Left lung (tissue), 10 donors: ENCODE measurements around the gene UBE2D4. TPM values are rescaled to one million over a fixed set of nuclear protein-coding genes. Genes with fewer than 3 reads are reported as not detected.

Experiments used
- ATAC-seq: fragments of 200-7000 bp; cut with Tn5 transposase; one replicate; pipeline ENCODE4 v1.9.1; 2020; ENCODE audit warnings: moderate library complexity
- DNase-seq, 4 donors: peaks; one replicate each; pipeline ENCODE4 v3.0.0-alpha.2; 2013 to 2020
- H3K27ac ChIP-seq, 2 donors: fragments of 200-600 bp; sonication (generic) in 1 of 2; one replicate each; pipeline versions ENCODE4 v1.5.0 to v1.8.0; 2020 to 2021
- H3K27me3 ChIP-seq, 2 donors: fragments of 200-600 bp; sonication (generic) in 1 of 2; one replicate each; pipeline versions ENCODE4 v1.5.0 to v1.8.0; 2020 to 2021
- H3K36me3 ChIP-seq, 2 donors: fragments of 200-600 bp; sonication (generic) in 1 of 2; one replicate each; pipeline versions ENCODE4 v1.5.0 to v1.8.0; 2020 to 2021
- H3K4me1 ChIP-seq, 2 donors: fragments of 200-600 bp; one replicate each; pipeline ENCODE4 v1.8.0; 2021
- H3K4me3 ChIP-seq, 2 donors: fragments of 200-600 bp; sonication (generic) in 1 of 2; one replicate each; pipeline versions ENCODE4 v1.5.0 to v1.8.0; 2020 to 2021; ENCODE audit warnings: mild to moderate bottlenecking in 1 of 2
- H3K9me3 ChIP-seq, 2 donors: fragments of 200-600 bp; sonication (generic) in 1 of 2; one replicate each; pipeline versions ENCODE4 v1.5.0 to v1.8.0; 2020 to 2021
- intact Hi-C, 2 donors: fragments of 100-400 bp; cut with DNase I; formaldehyde crosslinking; loops; one replicate each; pipeline versions ENCODE4 v1.11.2 to v1.14.2; 2022
- polyA plus RNA-seq, 6 donors: library from polyadenylated mRNA; unstranded; fragments of 120-200 nt; gene quantifications; one replicate each; pipeline ENCODE4 v1.2.1, GENCODE V29; 2013; ENCODE audit not compliant: insufficient read length in 6 of 6
- total RNA-seq, 2 donors: library from RNA; stranded (reverse); fragmentation: NEBNext Ultra II Directional; extraction: Animal tissue kit (Norgen Biotek cat#: 25700); gene quantifications; one replicate each; pipeline ENCODE4 v1.2.1, GENCODE V29; 2021
- TF ChIP-seq, protein P1 (sequence below), 2 donors: fragments of 200-600 bp; sonication (generic) in 1 of 2; IDR thresholded peaks; one replicate each; pipeline versions ENCODE4 v1.5.0 to v1.8.0; 2021; ENCODE audit warnings: antibody characterized with exemption in 2 of 2
- donor health status: DM: no; HTN: yes; CAD: no.
- donor health status: DM: no; HTN: no; CAD: no.

Gene UBE2D4
- total and polyA plus RNA-seq, 8 donors, result 15.2 to 26.4 (median 16.6) TPM

GRCh38 chr7:43906331-43907010 is 19.8 kb upstream of the UBE2D4 start, which contains the start of gene URGCP:
Gene URGCP, minus strand, starts transcription at chr7:43906596. Its CDS starts 21 bp downstream, at chr7:43906575.
- H3K36me3 ChIP-seq, result no peaks in the 10 kb centered on the region
- H3K27me3 ChIP-seq, result no peaks in the 10 kb centered on the region
- H3K4me3 ChIP-seq, result peak within 1 kb of the TSS; percentile 56 to 68
- peak within 1 kb of the TSS; percentile 80 for H3K27ac ChIP-seq
- ATAC-seq, result peak; percentile 85
- peak; percentile 43 to 94 (median 56) for DNase-seq
- no peaks in the 10 kb centered on the region for H3K9me3 ChIP-seq
- TF ChIP-seq, protein P1, sequence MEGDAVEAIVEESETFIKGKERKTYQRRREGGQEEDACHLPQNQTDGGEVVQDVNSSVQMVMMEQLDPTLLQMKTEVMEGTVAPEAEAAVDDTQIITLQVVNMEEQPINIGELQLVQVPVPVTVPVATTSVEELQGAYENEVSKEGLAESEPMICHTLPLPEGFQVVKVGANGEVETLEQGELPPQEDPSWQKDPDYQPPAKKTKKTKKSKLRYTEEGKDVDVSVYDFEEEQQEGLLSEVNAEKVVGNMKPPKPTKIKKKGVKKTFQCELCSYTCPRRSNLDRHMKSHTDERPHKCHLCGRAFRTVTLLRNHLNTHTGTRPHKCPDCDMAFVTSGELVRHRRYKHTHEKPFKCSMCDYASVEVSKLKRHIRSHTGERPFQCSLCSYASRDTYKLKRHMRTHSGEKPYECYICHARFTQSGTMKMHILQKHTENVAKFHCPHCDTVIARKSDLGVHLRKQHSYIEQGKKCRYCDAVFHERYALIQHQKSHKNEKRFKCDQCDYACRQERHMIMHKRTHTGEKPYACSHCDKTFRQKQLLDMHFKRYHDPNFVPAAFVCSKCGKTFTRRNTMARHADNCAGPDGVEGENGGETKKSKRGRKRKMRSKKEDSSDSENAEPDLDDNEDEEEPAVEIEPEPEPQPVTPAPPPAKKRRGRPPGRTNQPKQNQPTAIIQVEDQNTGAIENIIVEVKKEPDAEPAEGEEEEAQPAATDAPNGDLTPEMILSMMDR (IDR thresholded peaks at IDR 0.05), result no peak
- intact Hi-C loops, result no loop called here
- H3K4me1 ChIP-seq, result peaks cover 17 to 27% of the 10 kb centered on the region in 2 donors

DNA sequence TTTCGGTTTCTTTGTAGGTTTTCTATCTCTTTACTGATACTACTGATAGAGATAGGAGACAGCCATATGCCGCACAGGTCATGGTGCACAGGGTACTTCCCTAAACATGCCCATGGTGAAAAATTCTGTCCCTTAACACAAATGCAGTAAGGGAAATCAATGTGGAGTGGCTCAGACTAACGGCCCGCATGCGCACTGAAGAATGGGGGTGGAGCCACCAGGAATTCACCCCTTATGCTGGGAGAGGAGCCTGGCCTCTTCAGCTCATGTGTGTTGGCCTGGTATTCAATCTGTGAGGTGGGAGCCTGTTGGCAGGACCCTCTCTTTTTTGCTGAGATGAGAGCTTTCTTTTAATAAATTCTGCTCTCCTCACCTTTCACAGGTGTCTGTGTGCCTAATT is 11.4 kb upstream of the UBE2D4 start:
- Histone ChIP-seq H3K4me3 (no peak overlapping the region), H3K27ac (no peak overlapping the region), H3K4me1 (no peaks in the 10 kb centered on the region), H3K36me3 (peaks cover 0 to 8% of the 10 kb centered on the region in 2 donors), H3K9me3 (no peaks in the 10 kb centered on the region), H3K27me3 (no peaks in the 10 kb centered on the region)
- DNase-seq (no peak), ATAC-seq (no peak)
- TF ChIP-seq, protein P1 (IDR thresholded peaks at IDR 0.05), result no peak
- intact Hi-C loops, result no loop called here

DNA sequence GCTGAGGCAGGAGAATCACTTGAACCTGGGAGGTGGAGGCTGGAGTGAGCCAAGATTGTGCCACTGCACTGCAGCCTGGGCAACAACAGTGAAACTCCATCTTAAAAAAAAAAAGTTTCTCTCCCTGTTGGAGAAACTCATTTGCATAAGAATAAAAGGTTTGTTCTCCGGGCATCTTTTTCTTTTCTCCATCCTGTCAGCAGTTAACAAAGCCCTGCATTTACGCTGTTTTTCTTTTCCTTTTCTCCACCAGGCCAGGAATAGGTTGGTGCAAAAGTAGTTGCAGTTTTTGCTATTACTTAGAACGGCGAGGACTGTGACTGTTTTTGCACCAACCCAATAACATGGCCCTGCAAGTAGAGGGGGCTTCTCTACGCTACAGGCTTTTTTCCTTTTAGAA is 10.3 kb upstream of the UBE2D4 start:
- Histone ChIP-seq H3K27me3 (no peaks in the 10 kb centered on the region), H3K9me3 (no peaks in the 10 kb centered on the region), H3K4me3 (no peak overlapping the region), H3K27ac (no peak overlapping the region), H3K36me3 (peaks cover 0 to 8% of the 10 kb centered on the region in 2 donors), H3K4me1 (no peaks in the 10 kb centered on the region)
- DNase-seq, result no peak
- ATAC-seq, result no peak
- intact Hi-C loops, result no loop called here
- TF ChIP-seq, protein P1 (IDR thresholded peaks at IDR 0.05), result no peak

DNA sequence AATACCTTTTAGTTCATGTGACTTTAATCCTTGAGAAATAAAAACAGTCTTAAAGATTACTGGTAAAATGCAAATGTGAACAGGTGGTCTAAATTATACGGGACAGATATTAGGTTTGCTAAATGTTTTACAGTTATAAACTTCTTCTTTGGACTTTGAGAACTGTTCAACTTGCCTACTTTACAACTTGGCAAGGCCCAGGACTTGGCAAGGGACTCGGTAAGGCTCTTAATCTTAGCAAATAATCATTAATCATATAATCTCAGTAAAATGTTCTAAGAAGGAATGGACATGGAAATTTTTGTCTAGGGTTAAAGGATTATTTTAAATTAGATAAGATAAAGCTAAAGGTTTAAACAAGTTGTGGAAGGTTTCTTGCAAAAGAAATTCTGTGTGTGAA is 4.8 kb upstream of the UBE2D4 start:
- no peak for DNase-seq
- Histone ChIP-seq H3K4me3 (no peak overlapping the region), H3K4me1 (peaks cover 0 to 12% of the 10 kb centered on the region in 2 donors), H3K36me3 (peaks cover 0 to 8% of the 10 kb centered on the region in 2 donors), H3K27me3 (no peaks in the 10 kb centered on the region), H3K27ac (no peak overlapping the region), H3K9me3 (no peaks in the 10 kb centered on the region)
- no peak for ATAC-seq
- intact Hi-C loops, result no loop called here
- TF ChIP-seq, protein P1 (IDR thresholded peaks at IDR 0.05), result no peak

DNA sequence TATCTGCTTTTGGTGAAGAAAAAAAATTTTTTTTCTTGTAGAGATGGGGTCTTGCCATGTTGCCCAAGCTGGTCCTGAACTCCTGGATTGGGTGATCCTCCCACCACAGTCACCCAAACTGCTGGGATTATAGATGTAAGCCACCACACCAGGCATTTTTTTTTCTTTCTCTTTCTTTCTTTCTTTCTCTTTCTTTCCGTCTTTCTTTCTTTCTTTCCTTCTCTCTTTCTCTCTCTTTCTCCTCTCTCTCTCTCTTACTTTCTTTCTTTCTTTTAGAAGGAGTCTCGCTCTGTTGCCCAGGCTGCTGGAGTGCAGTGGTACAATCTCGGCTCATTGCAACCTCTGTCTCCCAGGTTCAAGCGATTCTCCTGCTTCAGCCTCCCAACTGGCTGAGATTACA is 3.5 kb upstream of the UBE2D4 start:
- DNase-seq (no peak), ATAC-seq (no peak)
- Histone ChIP-seq H3K4me1 (peaks cover 0 to 21% of the 10 kb centered on the region in 2 donors), H3K4me3 (no peak overlapping the region), H3K36me3 (peaks cover 0 to 8% of the 10 kb centered on the region in 2 donors), H3K9me3 (no peaks in the 10 kb centered on the region), H3K27me3 (no peaks in the 10 kb centered on the region), H3K27ac (no peak overlapping the region)
- TF ChIP-seq, protein P1 (IDR thresholded peaks at IDR 0.05), result no peak
- intact Hi-C loops, result no loop called here
